GM23338 (cell line): ENCODE measurements around the gene ARMC9. TPM values are rescaled to one million over a fixed set of nuclear protein-coding genes. Genes with fewer than 3 reads are reported as not detected.
A peak's percentile ranks its signal among the peaks of the same experiment; 100 is the strongest.

Experiments
- ATAC-seq: fragments of 200-7000 bp; cut with Tn5 transposase; 3 replicates; pipeline ENCODE4 v1.9.1; 2020
- DNase-seq: peaks from one replicate; pipeline ENCODE4 v3.0.0-alpha.2; 2015; ENCODE audit warnings: low spot score
- H2AFZ ChIP-seq: fragments of 200-600 bp; sonication (generic); 2 replicates; pipeline ENCODE4 v1.8.0; 2016; ENCODE audit warnings: antibody characterized with exemption, mild to moderate bottlenecking, moderate library complexity
- H3F3A ChIP-seq: fragments of 200-600 bp; sonication (generic); replicated peaks from 2 replicates; pipeline ENCODE4 v1.8.0; 2017; ENCODE audit warnings: antibody characterized with exemption, mixed run types, low read depth
- H3K27ac ChIP-seq: fragments of 200-600 bp; sonication (generic); 2 replicates; pipeline ENCODE4 v1.6.1; 2016; ENCODE audit warnings: low read depth
- H3K27me3 ChIP-seq: fragments of 200-600 bp; sonication (generic); 2 replicates; pipeline ENCODE4 v1.8.0; 2016; ENCODE audit warnings: mild to moderate bottlenecking, mixed run types, moderate library complexity; ENCODE audit not compliant: insufficient read depth
- H3K36me3 ChIP-seq: fragments of 200-600 bp; sonication (generic); 2 replicates; pipeline ENCODE4 v1.8.0; 2016; ENCODE audit warnings: mild to moderate bottlenecking; ENCODE audit not compliant: insufficient read depth
- H3K4me1 ChIP-seq: fragments of 200-600 bp; sonication (generic); 2 replicates; pipeline ENCODE4 v1.8.0; 2016; ENCODE audit warnings: mild to moderate bottlenecking, moderate library complexity; ENCODE audit not compliant: insufficient read depth
- H3K4me2 ChIP-seq: fragments of 200-600 bp; sonication (generic); 2 replicates; pipeline ENCODE4 v1.7.1; 2017; ENCODE audit warnings: mixed run types
- H3K4me3 ChIP-seq: fragments of 200-600 bp; sonication (generic); 2 replicates; pipeline ENCODE4 v1.6.1; 2016; ENCODE audit warnings: mixed run types
- H3K79me2 ChIP-seq: fragments of 200-600 bp; sonication (generic); replicated peaks from 2 replicates; pipeline ENCODE4 v1.8.0; 2017; ENCODE audit warnings: mild to moderate bottlenecking; ENCODE audit not compliant: insufficient read depth
- H3K9me2 ChIP-seq: fragments of 200-600 bp; sonication (generic); 2 replicates; pipeline ENCODE4 v1.8.0; 2017; ENCODE audit not compliant: insufficient read depth
- H4K20me1 ChIP-seq: fragments of 200-600 bp; sonication (generic); replicated peaks from 2 replicates; pipeline ENCODE4 v1.8.0; 2017; ENCODE audit warnings: mild to moderate bottlenecking; ENCODE audit not compliant: insufficient read depth
- H3K27ac Mint-ChIP-seq: 2 replicates; pipeline ENCODE4 v1.8.0; 2020; ENCODE audit warnings: inconsistent platforms, mild to moderate bottlenecking, moderate library complexity, mixed read lengths
- H3K27me3 Mint-ChIP-seq: 3 replicates; pipeline ENCODE4 v1.8.0; 2022; ENCODE audit warnings: low read depth, mild to moderate bottlenecking, moderate library complexity, mixed read lengths, inconsistent platforms; ENCODE audit not compliant: insufficient read depth, poor library complexity
- H3K36me3 Mint-ChIP-seq: 3 replicates; pipeline ENCODE4 v1.8.0; 2021; ENCODE audit warnings: low read depth, mild to moderate bottlenecking, inconsistent platforms, moderate library complexity, mixed read lengths
- H3K4me1 Mint-ChIP-seq: 3 replicates; pipeline ENCODE4 v1.8.0; 2020; ENCODE audit warnings: mild to moderate bottlenecking, inconsistent platforms, mixed read lengths
- H3K4me3 Mint-ChIP-seq: 3 replicates; pipeline ENCODE4 v1.8.0; 2021; ENCODE audit warnings: moderate library complexity, mild to moderate bottlenecking, inconsistent platforms, mixed read lengths
- H3K9me3 Mint-ChIP-seq: 3 replicates; pipeline ENCODE4 v1.8.0; 2020; ENCODE audit warnings: moderate library complexity, mild to moderate bottlenecking, inconsistent platforms, mixed read lengths
- ETS1 ChIP-seq: IDR thresholded peaks from 2 replicates; pipeline ENCODE4 v1.6.1; 2016; ENCODE audit warnings: antibody characterized with exemption
- EZH2 ChIP-seq: fragments of 200-600 bp; sonication (generic); IDR thresholded peaks from one replicate; pipeline ENCODE4 v1.8.0; 2017; ENCODE audit warnings: antibody characterized with exemption, mild to moderate bottlenecking, low read depth; ENCODE audit not compliant: unreplicated experiment
- EZH2phosphoT487 ChIP-seq: fragments of 200-600 bp; sonication (generic); IDR thresholded peaks from one replicate; pipeline ENCODE4 v1.8.1; 2018; ENCODE audit warnings: antibody characterized with exemption; ENCODE audit not compliant: unreplicated experiment
- JUNB ChIP-seq: IDR thresholded peaks from one replicate; pipeline ENCODE4 v1.6.1; 2016; ENCODE audit warnings: antibody characterized with exemption; ENCODE audit not compliant: unreplicated experiment
- POLR2AphosphoS5 ChIP-seq: IDR thresholded peaks from 2 replicates; pipeline ENCODE4 v1.6.1; 2016; ENCODE audit warnings: antibody characterized with exemption, low read depth
- STAT1 ChIP-seq: IDR thresholded peaks from one replicate; pipeline ENCODE4 v1.6.1; 2016; ENCODE audit warnings: antibody characterized with exemption; ENCODE audit not compliant: unreplicated experiment
- ZNF331 ChIP-seq: fragments of 250-450 bp; sonication (Bioruptor Pico); IDR thresholded peaks from 2 replicates; pipeline ENCODE4 v1.5.0; 2020; ENCODE audit warnings: low read depth, mild to moderate bottlenecking, moderate library complexity
- polyA plus RNA-seq: library from polyadenylated mRNA; unstranded; fragments of >200 nt; fragmentation: Nextera tagmentation; extraction: Ambion mirVana; gene quantifications from 2 replicates; pipeline ENCODE4 v1.2.1, GENCODE V29; 2016
- total RNA-seq: library from RNA; depleted of rRNA; stranded (reverse); fragments of >200 nt; shearing (Covaris generic); gene quantifications from 2 replicates; pipeline ENCODE4 v1.2.3, GENCODE V29; 2014
- TF ChIP-seq, protein P1 (sequence below): fragments of 250-450 bp; sonication (Bioruptor Pico); IDR thresholded peaks from 2 replicates; pipeline ENCODE4 v1.5.0; 2020; ENCODE audit warnings: mild to moderate bottlenecking, moderate library complexity

Gene ARMC9
- total and polyA plus RNA-seq, 2 experiments from 2014 or later, result 29.2 to 56.0 TPM

GRCh38 chr2:231334179-231334930, 135.9 kb downstream of the ARMC9 start:
- ATAC-seq (no peak), DNase-seq (no peak)
- Histone ChIP-seq H3K4me3 (no peak overlapping the region), H2AFZ (no peak overlapping the region), H3K79me2 (no peaks in the 10 kb centered on the region), H4K20me1 (no peaks in the 10 kb centered on the region), H3F3A (0 out of 2 replicates have a peak, but pooled peaks cover 4% of the 10 kb centered on the region), H3K27ac (0 out of 2 replicates have a peak overlapping the region, but pooled peaks have one; percentile 39), H3K27me3 (no peaks in the 10 kb centered on the region), H3K4me1 (peaks cover 9% of the 10 kb centered on the region; the same call in 1 of the 2 replicates), H3K9me2 (0 out of 2 replicates have a peak, but pooled peaks cover 6% of the 10 kb centered on the region), H3K36me3 (no peaks in the 10 kb centered on the region), H3K4me2 (no peak overlapping the region)
- no peak overlapping the region for H3K4me3 Mint-ChIP-seq
- peak overlapping the region; percentile 25; the same call in 1 of the 2 replicates for H3K27ac Mint-ChIP-seq
- TF ChIP-seq POLR2AphosphoS5 (no peak), ZNF331 (CRISPR knock-in tag) (no peak), ETS1 (no peak), EZH2 (no peak)
- H3K27me3 Mint-ChIP-seq, result peaks cover 2% of the 10 kb centered on the region
- no peaks in the 10 kb centered on the region for H3K9me3 Mint-ChIP-seq
- H3K4me1 Mint-ChIP-seq, result peaks cover 18% of the 10 kb centered on the region
- H3K36me3 Mint-ChIP-seq, result peaks cover 28% of the 10 kb centered on the region

GRCh38 chr2:231334981-231335380, 136.6 kb downstream of the ARMC9 start:
- Histone ChIP-seq H3K4me2 (no peak overlapping the region), H3F3A (0 out of 2 replicates have a peak, but pooled peaks cover 4% of the 10 kb centered on the region), H3K27me3 (no peaks in the 10 kb centered on the region), H3K4me3 (no peak overlapping the region), H4K20me1 (no peaks in the 10 kb centered on the region), H3K4me1 (peaks cover 9% of the 10 kb centered on the region; the same call in 1 of the 2 replicates), H2AFZ (no peak overlapping the region), H3K9me2 (0 out of 2 replicates have a peak, but pooled peaks cover 6% of the 10 kb centered on the region), H3K27ac (no peak overlapping the region), H3K79me2 (no peaks in the 10 kb centered on the region), H3K36me3 (no peaks in the 10 kb centered on the region)
- no peak for DNase-seq
- Mint-ChIP-seq H3K9me3 (no peaks in the 10 kb centered on the region), H3K4me1 (peaks cover 18% of the 10 kb centered on the region), H3K27ac (no peak overlapping the region), H3K4me3 (no peak overlapping the region), H3K27me3 (peaks cover 2% of the 10 kb centered on the region), H3K36me3 (peaks cover 28% of the 10 kb centered on the region)
- ATAC-seq, result no peak
- no peak for TF ChIP-seq EZH2
- TF ChIP-seq STAT1, result no peak

DNA sequence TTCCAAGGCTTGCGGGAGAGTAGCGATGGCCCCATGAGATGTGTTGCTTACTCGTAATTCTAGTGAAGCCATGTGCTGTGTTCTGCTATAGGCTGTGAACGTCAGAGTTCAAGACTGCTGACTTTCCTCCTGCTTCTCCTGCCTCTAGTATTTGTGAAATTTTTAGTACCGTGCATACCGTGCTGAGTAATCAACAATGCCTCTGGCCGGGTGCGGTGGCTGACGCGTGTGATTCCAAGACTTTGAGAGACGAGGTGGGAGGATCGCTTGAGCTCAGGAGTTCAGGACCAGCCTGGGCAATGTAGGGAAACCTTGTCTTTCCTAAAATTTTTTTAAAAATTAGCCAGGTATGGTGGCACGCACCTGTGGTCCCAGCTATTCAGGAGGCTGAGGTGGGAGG, 137.2 kb downstream of the ARMC9 start:
- Histone ChIP-seq H3K4me2 (no peak overlapping the region), H3K4me3 (no peak overlapping the region), H3K79me2 (no peaks in the 10 kb centered on the region), H3K36me3 (no peaks in the 10 kb centered on the region), H3K4me1 (peaks cover 9% of the 10 kb centered on the region; the same call in 1 of the 2 replicates), H3K27ac (no peak overlapping the region), H3K9me2 (0 out of 2 replicates have a peak, but pooled peaks cover 6% of the 10 kb centered on the region), H3F3A (0 out of 2 replicates have a peak, but pooled peaks cover 4% of the 10 kb centered on the region), H2AFZ (no peak overlapping the region), H3K27me3 (no peaks in the 10 kb centered on the region), H4K20me1 (no peaks in the 10 kb centered on the region)
- no peak overlapping the region for H3K4me3 Mint-ChIP-seq
- peaks cover 18% of the 10 kb centered on the region for H3K4me1 Mint-ChIP-seq
- H3K36me3 Mint-ChIP-seq, result peaks cover 28% of the 10 kb centered on the region
- peaks cover 2% of the 10 kb centered on the region for H3K27me3 Mint-ChIP-seq
- DNase-seq (no peak), ATAC-seq (no peak)
- H3K9me3 Mint-ChIP-seq, result no peaks in the 10 kb centered on the region
- H3K27ac Mint-ChIP-seq, result no peak overlapping the region
- TF ChIP-seq, protein P1, sequence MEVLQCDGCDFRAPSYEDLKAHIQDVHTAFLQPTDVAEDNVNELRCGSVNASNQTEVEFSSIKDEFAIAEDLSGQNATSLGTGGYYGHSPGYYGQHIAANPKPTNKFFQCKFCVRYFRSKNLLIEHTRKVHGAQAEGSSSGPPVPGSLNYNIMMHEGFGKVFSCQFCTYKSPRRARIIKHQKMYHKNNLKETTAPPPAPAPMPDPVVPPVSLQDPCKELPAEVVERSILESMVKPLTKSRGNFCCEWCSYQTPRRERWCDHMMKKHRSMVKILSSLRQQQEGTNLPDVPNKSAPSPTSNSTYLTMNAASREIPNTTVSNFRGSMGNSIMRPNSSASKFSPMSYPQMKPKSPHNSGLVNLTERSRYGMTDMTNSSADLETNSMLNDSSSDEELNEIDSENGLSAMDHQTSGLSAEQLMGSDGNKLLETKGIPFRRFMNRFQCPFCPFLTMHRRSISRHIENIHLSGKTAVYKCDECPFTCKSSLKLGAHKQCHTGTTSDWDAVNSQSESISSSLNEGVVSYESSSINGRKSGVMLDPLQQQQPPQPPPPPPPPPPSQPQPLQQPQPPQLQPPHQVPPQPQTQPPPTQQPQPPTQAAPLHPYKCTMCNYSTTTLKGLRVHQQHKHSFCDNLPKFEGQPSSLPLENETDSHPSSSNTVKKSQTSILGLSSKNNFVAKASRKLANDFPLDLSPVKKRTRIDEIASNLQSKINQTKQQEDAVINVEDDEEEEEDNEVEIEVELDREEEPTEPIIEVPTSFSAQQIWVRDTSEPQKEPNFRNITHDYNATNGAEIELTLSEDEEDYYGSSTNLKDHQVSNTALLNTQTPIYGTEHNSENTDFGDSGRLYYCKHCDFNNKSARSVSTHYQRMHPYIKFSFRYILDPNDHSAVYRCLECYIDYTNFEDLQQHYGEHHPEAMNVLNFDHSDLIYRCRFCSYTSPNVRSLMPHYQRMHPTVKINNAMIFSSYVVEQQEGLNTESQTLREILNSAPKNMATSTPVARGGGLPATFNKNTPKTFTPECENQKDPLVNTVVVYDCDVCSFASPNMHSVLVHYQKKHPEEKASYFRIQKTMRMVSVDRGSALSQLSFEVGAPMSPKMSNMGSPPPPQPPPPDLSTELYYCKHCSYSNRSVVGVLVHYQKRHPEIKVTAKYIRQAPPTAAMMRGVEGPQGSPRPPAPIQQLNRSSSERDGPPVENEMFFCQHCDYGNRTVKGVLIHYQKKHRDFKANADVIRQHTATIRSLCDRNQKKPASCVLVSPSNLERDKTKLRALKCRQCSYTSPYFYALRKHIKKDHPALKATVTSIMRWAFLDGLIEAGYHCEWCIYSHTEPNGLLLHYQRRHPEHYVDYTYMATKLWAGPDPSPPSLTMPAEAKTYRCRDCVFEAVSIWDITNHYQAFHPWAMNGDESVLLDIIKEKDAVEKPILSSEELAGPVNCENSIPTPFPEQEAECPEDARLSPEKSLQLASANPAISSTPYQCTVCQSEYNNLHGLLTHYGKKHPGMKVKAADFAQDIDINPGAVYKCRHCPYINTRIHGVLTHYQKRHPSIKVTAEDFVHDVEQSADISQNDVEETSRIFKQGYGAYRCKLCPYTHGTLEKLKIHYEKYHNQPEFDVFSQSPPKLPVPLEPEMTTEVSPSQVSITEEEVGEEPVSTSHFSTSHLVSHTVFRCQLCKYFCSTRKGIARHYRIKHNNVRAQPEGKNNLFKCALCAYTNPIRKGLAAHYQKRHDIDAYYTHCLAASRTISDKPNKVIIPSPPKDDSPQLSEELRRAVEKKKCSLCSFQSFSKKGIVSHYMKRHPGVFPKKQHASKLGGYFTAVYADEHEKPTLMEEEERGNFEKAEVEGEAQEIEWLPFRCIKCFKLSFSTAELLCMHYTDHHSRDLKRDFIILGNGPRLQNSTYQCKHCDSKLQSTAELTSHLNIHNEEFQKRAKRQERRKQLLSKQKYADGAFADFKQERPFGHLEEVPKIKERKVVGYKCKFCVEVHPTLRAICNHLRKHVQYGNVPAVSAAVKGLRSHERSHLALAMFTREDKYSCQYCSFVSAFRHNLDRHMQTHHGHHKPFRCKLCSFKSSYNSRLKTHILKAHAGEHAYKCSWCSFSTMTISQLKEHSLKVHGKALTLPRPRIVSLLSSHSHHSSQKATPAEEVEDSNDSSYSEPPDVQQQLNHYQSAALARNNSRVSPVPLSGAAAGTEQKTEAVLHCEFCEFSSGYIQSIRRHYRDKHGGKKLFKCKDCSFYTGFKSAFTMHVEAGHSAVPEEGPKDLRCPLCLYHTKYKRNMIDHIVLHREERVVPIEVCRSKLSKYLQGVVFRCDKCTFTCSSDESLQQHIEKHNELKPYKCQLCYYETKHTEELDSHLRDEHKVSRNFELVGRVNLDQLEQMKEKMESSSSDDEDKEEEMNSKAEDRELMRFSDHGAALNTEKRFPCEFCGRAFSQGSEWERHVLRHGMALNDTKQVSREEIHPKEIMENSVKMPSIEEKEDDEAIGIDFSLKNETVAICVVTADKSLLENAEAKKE (CRISPR knock-in tag), result no peak
- no peak for TF ChIP-seq JUNB
- TF ChIP-seq EZH2phosphoT487, result no peak
- no peak for TF ChIP-seq STAT1
- TF ChIP-seq POLR2AphosphoS5, result no peak
